Endothelial cell of umbilical vein (primary cell): ENCODE data around the gene ZC3H18.

Experiments
- EZH2 ChIP-seq: IDR thresholded peaks from 2 replicates; pipeline ENCODE4 v1.6.1; 2012; ENCODE audit warnings: borderline replicate concordance, low read depth, mild to moderate bottlenecking, moderate library complexity, low read length, inconsistent platforms; ENCODE audit not compliant: severe bottlenecking
- POLR2A ChIP-seq: IDR thresholded peaks from 2 replicates; pipeline ENCODE4 v1.6.1; 2012; ENCODE audit warnings: low read depth, mild to moderate bottlenecking, control low read depth, low read length
- POLR2AphosphoS5 ChIP-seq: IDR thresholded peaks from 2 replicates; pipeline ENCODE4 v1.6.1; 2012; ENCODE audit warnings: low read depth, mild to moderate bottlenecking, control low read depth, low read length, moderate library complexity; ENCODE audit not compliant: insufficient read depth
- TF ChIP-seq, protein P1 (sequence below), 2 donors: IDR thresholded peaks; 1 replicate in 1 of 2; 2 replicates in 1 of 2; pipeline ENCODE4 v1.5.1; 2011; ENCODE audit warnings: low read length in 2 of 2, mild to moderate bottlenecking in 2 of 2, moderate library complexity in 2 of 2, control low read depth in 1 of 2, inconsistent platforms in 1 of 2, low read depth in 1 of 2; ENCODE audit not compliant: insufficient read depth in 1 of 2; ENCODE audit errors: extremely low read depth in 1 of 2

DNA sequence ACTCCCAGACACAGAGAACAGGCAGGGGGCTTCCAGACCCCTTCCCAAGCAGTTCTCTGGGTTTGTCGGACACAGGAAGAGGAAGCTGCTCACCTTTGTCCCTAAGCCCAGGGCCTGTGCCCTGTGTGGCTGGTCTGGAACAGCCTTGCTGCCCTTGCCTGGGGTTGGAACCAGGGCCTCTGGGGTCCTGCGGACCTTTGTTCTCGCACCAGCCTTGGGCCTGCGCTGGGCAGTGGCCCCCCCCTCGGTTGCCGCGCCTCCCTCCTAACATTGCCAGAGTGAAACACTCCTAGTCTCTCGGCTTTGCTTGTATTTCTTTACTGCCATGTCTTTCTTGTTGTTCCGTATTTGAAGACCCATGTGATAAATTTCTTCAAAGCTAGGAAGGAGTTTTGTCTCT lies 59.6 kb downstream of the ZC3H18 start:
- TF ChIP-seq POLR2A (no peak), EZH2 (no peak), POLR2AphosphoS5 (no peak)
- TF ChIP-seq, protein P1, sequence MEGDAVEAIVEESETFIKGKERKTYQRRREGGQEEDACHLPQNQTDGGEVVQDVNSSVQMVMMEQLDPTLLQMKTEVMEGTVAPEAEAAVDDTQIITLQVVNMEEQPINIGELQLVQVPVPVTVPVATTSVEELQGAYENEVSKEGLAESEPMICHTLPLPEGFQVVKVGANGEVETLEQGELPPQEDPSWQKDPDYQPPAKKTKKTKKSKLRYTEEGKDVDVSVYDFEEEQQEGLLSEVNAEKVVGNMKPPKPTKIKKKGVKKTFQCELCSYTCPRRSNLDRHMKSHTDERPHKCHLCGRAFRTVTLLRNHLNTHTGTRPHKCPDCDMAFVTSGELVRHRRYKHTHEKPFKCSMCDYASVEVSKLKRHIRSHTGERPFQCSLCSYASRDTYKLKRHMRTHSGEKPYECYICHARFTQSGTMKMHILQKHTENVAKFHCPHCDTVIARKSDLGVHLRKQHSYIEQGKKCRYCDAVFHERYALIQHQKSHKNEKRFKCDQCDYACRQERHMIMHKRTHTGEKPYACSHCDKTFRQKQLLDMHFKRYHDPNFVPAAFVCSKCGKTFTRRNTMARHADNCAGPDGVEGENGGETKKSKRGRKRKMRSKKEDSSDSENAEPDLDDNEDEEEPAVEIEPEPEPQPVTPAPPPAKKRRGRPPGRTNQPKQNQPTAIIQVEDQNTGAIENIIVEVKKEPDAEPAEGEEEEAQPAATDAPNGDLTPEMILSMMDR (IDR thresholded peaks at IDR 0.05; ENCODE audit: extremely low read depth in 1 of 2, insufficient read depth in 1 of 2, low read depth in 1 of 2, low read length in 2 of 2): no peak
